ENCODE data around the gene CARS1.

CARS1 gene

DNA sequence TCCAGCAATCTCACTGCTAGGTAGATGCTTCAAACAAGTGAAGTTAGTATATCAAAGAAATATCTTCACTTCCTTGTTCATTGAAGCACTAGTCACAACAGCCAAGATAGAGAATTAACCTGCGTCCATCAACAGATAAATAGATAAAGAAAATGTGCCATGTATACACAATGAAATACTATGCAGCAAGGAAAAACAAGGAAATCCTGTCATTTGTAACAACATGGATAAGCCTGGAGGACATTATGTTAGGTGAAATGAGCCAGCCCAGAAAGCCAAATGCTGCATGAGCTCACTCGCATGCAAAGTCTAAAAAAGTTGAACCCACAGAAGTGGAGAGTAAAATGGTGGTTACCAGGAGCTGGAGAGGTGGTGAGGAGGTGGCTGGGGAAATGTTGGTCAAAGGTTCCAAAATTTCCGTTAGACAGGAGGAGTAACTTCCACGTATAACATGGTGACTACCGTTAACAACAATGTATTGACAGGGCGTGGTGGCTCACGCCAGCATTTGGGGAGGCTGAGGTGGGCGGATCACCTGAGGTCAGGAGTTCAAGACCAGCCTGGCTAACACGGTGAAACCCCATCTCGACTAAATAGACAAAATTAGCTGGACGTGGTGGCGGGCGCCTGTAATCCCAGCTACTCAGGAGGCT is 23.6 kb upstream of the CARS1 start:
- Histone ChIP-seq H3K14ac (ENCODE audit: low read length) (no peak overlapping the region), H3K9ac (ENCODE audit: low read depth, low read length, poor library complexity) (no peak overlapping the region), H3K27ac (replicated peaks; ENCODE audit: low read length) (no peak overlapping the region), H2BK5ac (ENCODE audit: low read length) (no peak overlapping the region), H2BK120ac (ENCODE audit: low read depth, low read length) (no peak overlapping the region), H3K79me1 (ENCODE audit: low read depth, low read length) (no peaks in the 10 kb centered on the region), H3K23ac (ENCODE audit: low read depth, low read length, poor library complexity) (no peak overlapping the region), H2AK5ac (ENCODE audit: low read depth, low read length) (no peak overlapping the region), H2BK12ac (ENCODE audit: low read length) (no peak overlapping the region), H3K9me3 (replicated peaks in 1 of 2; ENCODE audit: control insufficient read depth in 2 of 2, insufficient read depth in 1 of 2, low read depth in 1 of 2, low read length in 2 of 2) (no peaks in the 10 kb centered on the region), H4K91ac (ENCODE audit: low read depth, low read length, poor library complexity) (no peak overlapping the region), H2AFZ (ENCODE audit: low read length) (no peak overlapping the region), H3K27me3 (ENCODE audit: control insufficient read depth in 3 of 3, insufficient read depth in 3 of 3, low read depth in 1 of 3, low read length in 3 of 3) (peaks cover 0 to 2% (median 0%) of the 10 kb centered on the region in 3 experiments), H3K4me1 (ENCODE audit: control insufficient read depth in 2 of 2, insufficient read depth in 1 of 2, low read depth in 1 of 2, low read length in 2 of 2) (no peaks in the 10 kb centered on the region), H4K8ac (ENCODE audit: low read depth, low read length) (no peak overlapping the region), H3K4me2 (ENCODE audit: insufficient read depth, low read length, poor library complexity, severe bottlenecking) (no peak overlapping the region), H3K36me3 (replicated peaks in 1 of 2; ENCODE audit: control insufficient read depth in 2 of 2, insufficient read depth in 2 of 2, low read length in 2 of 2) (peaks cover 0 to 1% of the 10 kb centered on the region in 2 donors), H3K4ac (ENCODE audit: low read length) (no peak overlapping the region), H3K18ac (ENCODE audit: low read length) (no peak overlapping the region), H3K4me3 (ENCODE audit: low read length in 2 of 2) (no peak overlapping the region), H2BK15ac (ENCODE audit: low read length) (no peak overlapping the region)
- no CpG with 5 or more reads among the region's 13 CpGs for WGBS, 2 donors (ENCODE audit: extremely low coverage in 2 of 2, insufficient read length in 2 of 2, insufficient replicate concordance in 1 of 2)
- DNase-seq (ENCODE audit: low spot score): no peak

DNA sequence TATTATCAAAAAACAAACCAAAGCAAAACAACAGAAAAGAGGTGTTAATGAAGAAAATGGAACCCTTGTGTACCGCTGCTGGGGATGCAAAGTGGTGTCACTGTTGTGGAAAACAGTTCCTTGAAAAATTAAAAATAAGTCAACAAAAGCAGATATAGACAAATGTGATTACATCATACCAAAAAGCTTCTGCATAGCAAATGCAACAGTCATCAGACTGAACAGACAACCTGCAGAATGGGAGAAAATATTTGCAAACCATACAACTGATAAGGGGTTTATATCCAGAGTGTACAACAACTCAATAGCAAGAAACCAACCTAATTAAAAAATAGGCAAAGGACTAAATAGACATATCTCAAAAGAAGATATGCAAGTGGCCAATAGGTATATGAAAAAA is 22.9 kb upstream of the CARS1 start:
- Histone ChIP-seq H3K9ac (ENCODE audit: low read depth, low read length, poor library complexity) (no peak overlapping the region), H4K91ac (ENCODE audit: low read depth, low read length, poor library complexity) (no peak overlapping the region), H3K27me3 (ENCODE audit: control insufficient read depth in 3 of 3, insufficient read depth in 3 of 3, low read depth in 1 of 3, low read length in 3 of 3) (peaks cover 0 to 2% (median 0%) of the 10 kb centered on the region in 3 experiments), H3K4ac (ENCODE audit: low read length) (no peak overlapping the region), H3K18ac (ENCODE audit: low read length) (no peak overlapping the region), H2AK5ac (ENCODE audit: low read depth, low read length) (no peak overlapping the region), H4K8ac (ENCODE audit: low read depth, low read length) (no peak overlapping the region), H2BK5ac (ENCODE audit: low read length) (no peak overlapping the region), H3K27ac (replicated peaks; ENCODE audit: low read length) (no peak overlapping the region), H2BK120ac (ENCODE audit: low read depth, low read length) (no peak overlapping the region), H3K23ac (ENCODE audit: low read depth, low read length, poor library complexity) (no peak overlapping the region), H3K4me2 (ENCODE audit: insufficient read depth, low read length, poor library complexity, severe bottlenecking) (no peak overlapping the region), H3K79me1 (ENCODE audit: low read depth, low read length) (no peaks in the 10 kb centered on the region), H2BK12ac (ENCODE audit: low read length) (no peak overlapping the region), H3K4me1 (ENCODE audit: control insufficient read depth in 2 of 2, insufficient read depth in 1 of 2, low read depth in 1 of 2, low read length in 2 of 2) (no peaks in the 10 kb centered on the region), H2BK15ac (ENCODE audit: low read length) (no peak overlapping the region), H3K36me3 (replicated peaks in 1 of 2; ENCODE audit: control insufficient read depth in 2 of 2, insufficient read depth in 2 of 2, low read length in 2 of 2) (peaks cover 0 to 1% of the 10 kb centered on the region in 2 donors), H3K9me3 (replicated peaks in 1 of 2; ENCODE audit: control insufficient read depth in 2 of 2, insufficient read depth in 1 of 2, low read depth in 1 of 2, low read length in 2 of 2) (no peaks in the 10 kb centered on the region), H3K4me3 (ENCODE audit: low read length in 2 of 2) (no peak overlapping the region), H2AFZ (ENCODE audit: low read length) (no peak overlapping the region), H3K14ac (ENCODE audit: low read length) (no peak overlapping the region)
- DNase-seq (ENCODE audit: low spot score): no peak
- WGBS, 2 donors (ENCODE audit: extremely low coverage in 2 of 2, insufficient read length in 2 of 2, insufficient replicate concordance in 1 of 2): no CpG with 5 or more reads among the region's 1 CpG

GRCh38 chr11:3077846-3078440 is 20.7 kb upstream of the CARS1 start:
- Histone ChIP-seq H3K18ac (ENCODE audit: low read length) (no peak overlapping the region), H3K4ac (ENCODE audit: low read length) (no peak overlapping the region), H3K4me3 (ENCODE audit: low read length in 2 of 2) (no peak overlapping the region), H3K9me3 (replicated peaks in 1 of 2; ENCODE audit: control insufficient read depth in 2 of 2, insufficient read depth in 1 of 2, low read depth in 1 of 2, low read length in 2 of 2) (no peaks in the 10 kb centered on the region), H4K91ac (ENCODE audit: low read depth, low read length, poor library complexity) (no peak overlapping the region), H2BK12ac (ENCODE audit: low read length) (no peak overlapping the region), H2AFZ (ENCODE audit: low read length) (no peak overlapping the region), H3K79me1 (ENCODE audit: low read depth, low read length) (no peaks in the 10 kb centered on the region), H2BK5ac (ENCODE audit: low read length) (no peak overlapping the region), H3K23ac (ENCODE audit: low read depth, low read length, poor library complexity) (no peak overlapping the region), H2BK120ac (ENCODE audit: low read depth, low read length) (no peak overlapping the region), H2AK5ac (ENCODE audit: low read depth, low read length) (no peak overlapping the region), H3K27ac (replicated peaks; ENCODE audit: low read length) (no peak overlapping the region), H3K27me3 (ENCODE audit: control insufficient read depth in 3 of 3, insufficient read depth in 3 of 3, low read depth in 1 of 3, low read length in 3 of 3) (no peaks in the 10 kb centered on the region), H4K8ac (ENCODE audit: low read depth, low read length) (no peak overlapping the region), H3K36me3 (replicated peaks in 1 of 2; ENCODE audit: control insufficient read depth in 2 of 2, insufficient read depth in 2 of 2, low read length in 2 of 2) (peaks cover 0 to 1% of the 10 kb centered on the region in 2 donors), H3K9ac (ENCODE audit: low read depth, low read length, poor library complexity) (no peak overlapping the region), H3K4me2 (ENCODE audit: insufficient read depth, low read length, poor library complexity, severe bottlenecking) (no peak overlapping the region), H3K14ac (ENCODE audit: low read length) (no peak overlapping the region), H3K4me1 (ENCODE audit: control insufficient read depth in 2 of 2, insufficient read depth in 1 of 2, low read depth in 1 of 2, low read length in 2 of 2) (peaks cover under 1 to 4% of the 10 kb centered on the region in 2 donors), H2BK15ac (ENCODE audit: low read length) (no peak overlapping the region)
- DNase-seq (ENCODE audit: low spot score): no peak
- no CpG with 5 or more reads among the region's 16 CpGs for WGBS, 2 donors (ENCODE audit: extremely low coverage in 2 of 2, insufficient read length in 2 of 2, insufficient replicate concordance in 1 of 2)

GRCh38 chr11:3077189-3077836 is 20.1 kb upstream of the CARS1 start:
- H3K36me3 ChIP-seq (replicated peaks in 1 of 2; ENCODE audit: control insufficient read depth in 2 of 2, insufficient read depth in 2 of 2, low read length in 2 of 2): peaks cover 0 to 1% of the 10 kb centered on the region in 2 donors
- peak overlapping the region in 1 of 2 donors; percentile 9 for H3K4me3 ChIP-seq (ENCODE audit: low read length in 2 of 2)
- peak overlapping the region; percentile 65 for H4K8ac ChIP-seq (ENCODE audit: low read depth, low read length)
- H2AK5ac ChIP-seq (ENCODE audit: low read depth, low read length): peak overlapping the region; percentile 86
- H3K18ac ChIP-seq (ENCODE audit: low read length): peak overlapping the region; percentile 64
- DNase-seq (ENCODE audit: low spot score): no peak
- H2BK12ac ChIP-seq (ENCODE audit: low read length): no peak overlapping the region
- H3K14ac ChIP-seq (ENCODE audit: low read length): no peak overlapping the region
- H2BK5ac ChIP-seq (ENCODE audit: low read length): peak overlapping the region; percentile 39
- peaks cover 3 to 4% of the 10 kb centered on the region in 2 donors for H3K4me1 ChIP-seq (ENCODE audit: control insufficient read depth in 2 of 2, insufficient read depth in 1 of 2, low read depth in 1 of 2, low read length in 2 of 2)
- H2BK120ac ChIP-seq (ENCODE audit: low read depth, low read length): no peak overlapping the region
- H3K4ac ChIP-seq (ENCODE audit: low read length): no peak overlapping the region
- no peak overlapping the region for H3K4me2 ChIP-seq (ENCODE audit: insufficient read depth, low read length, poor library complexity, severe bottlenecking)
- no peak overlapping the region for H3K27ac ChIP-seq (replicated peaks; ENCODE audit: low read length)
- H2AFZ ChIP-seq (ENCODE audit: low read length): no peak overlapping the region
- H3K79me1 ChIP-seq (ENCODE audit: low read depth, low read length): no peaks in the 10 kb centered on the region
- H3K9me3 ChIP-seq (replicated peaks in 1 of 2; ENCODE audit: control insufficient read depth in 2 of 2, insufficient read depth in 1 of 2, low read depth in 1 of 2, low read length in 2 of 2): no peaks in the 10 kb centered on the region
- WGBS, 2 donors (ENCODE audit: extremely low coverage in 2 of 2, insufficient read length in 2 of 2, insufficient replicate concordance in 1 of 2): no CpG with 5 or more reads among the region's 11 CpGs
- H3K27me3 ChIP-seq (ENCODE audit: control insufficient read depth in 3 of 3, insufficient read depth in 3 of 3, low read depth in 1 of 3, low read length in 3 of 3): no peaks in the 10 kb centered on the region
- no peak overlapping the region for H3K23ac ChIP-seq (ENCODE audit: low read depth, low read length, poor library complexity)
- no peak overlapping the region for H4K91ac ChIP-seq (ENCODE audit: low read depth, low read length, poor library complexity)
- no peak overlapping the region for H3K9ac ChIP-seq (ENCODE audit: low read depth, low read length, poor library complexity)
- peak overlapping the region; percentile 87 for H2BK15ac ChIP-seq (ENCODE audit: low read length)

Data from neuronal stem cell (in vitro differentiated cells).